ENCODE data around the gene EAPP.
"Not testable (repeated sequence)": the region's sequence is repeated elsewhere in the genome, so short reads cannot be mapped to it uniquely, and the experiment has no call there.

The EAPP gene

DNA sequence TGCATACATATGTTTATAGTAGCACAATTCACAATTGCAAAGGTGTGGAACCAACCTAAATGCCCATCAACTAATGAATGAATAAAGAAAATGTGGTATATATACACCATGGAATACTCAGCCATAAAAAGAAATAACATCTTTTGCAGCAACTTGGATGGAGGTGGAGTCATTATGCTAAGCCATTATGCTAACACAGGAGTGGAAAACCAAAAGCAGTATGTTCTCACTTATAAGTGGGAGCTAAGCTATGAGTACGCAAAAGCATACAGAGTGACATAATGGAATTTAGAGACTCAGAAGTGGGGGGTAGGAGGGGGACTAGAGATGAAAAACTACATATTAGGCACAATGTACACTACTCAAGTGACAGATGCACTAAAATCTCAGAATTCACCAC lies 61.2 kb downstream of the EAPP start:
- no peak for DNase-seq

DNA sequence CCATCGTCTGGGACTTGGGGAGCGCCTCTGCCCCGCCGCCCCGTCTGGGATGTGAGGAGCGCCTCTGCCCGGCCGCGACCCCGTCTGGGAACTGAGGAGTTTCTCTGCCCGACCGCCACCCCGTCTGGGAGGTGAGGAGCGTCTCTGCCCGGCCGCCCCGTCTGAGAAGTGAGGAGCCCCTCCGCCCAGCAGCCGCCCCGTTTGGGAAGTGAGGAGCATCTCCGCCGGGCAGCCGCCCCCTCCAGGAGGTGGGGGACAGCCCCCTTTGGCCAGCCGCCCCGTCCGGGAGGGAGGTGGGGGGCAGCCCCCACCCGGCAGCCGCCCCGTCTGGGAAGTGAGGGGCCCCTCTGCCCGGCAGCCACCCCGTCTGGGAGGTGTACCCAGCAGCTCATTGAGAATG lies 63.5 kb downstream of the EAPP start:
- not testable (repeated sequence) for DNase-seq

DNA sequence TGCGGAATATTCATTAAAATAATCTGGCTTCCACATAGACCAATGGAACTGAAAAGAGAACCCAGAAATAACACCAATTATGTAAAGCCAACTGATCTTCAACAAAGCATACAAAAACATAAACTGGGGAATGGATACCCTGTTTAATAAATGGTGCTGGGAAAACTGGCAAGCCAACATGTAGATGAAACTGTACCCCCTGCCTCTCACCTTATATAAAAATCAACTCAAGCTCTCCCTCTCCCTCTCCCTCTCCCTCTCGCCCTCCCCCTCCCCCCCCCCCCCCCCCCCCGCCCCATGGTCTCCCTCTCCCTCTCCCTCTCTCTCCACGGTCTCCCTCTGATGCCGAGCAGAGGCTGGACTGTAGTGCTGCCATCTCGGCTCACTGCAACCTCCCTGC lies 64.3 kb downstream of the EAPP start:
- no peak for DNase-seq

DNA sequence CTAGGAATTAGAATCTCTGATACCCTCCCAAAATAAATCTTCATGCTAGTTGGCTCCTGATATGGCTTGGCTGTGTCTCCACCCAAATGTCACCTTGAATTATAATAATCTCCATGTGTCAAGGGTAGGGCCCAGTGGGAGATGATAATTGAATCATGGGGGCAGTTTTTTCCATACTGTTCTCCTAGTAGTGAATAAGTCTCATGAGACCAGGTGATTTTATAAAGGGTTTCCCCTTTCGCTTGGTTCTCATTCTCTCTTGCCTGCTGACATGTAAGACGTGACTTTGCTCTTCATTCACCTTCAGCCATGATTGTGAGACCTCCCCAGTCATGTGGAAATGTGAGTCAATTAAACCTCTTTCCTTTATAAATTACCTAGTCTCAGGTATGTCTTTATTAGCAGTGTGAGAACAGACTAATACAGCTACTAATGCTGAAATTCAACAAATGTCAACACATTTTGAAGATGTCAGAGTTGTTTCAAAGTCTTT lies 65.3 kb downstream of the EAPP start:
- no peak for DNase-seq

DNA sequence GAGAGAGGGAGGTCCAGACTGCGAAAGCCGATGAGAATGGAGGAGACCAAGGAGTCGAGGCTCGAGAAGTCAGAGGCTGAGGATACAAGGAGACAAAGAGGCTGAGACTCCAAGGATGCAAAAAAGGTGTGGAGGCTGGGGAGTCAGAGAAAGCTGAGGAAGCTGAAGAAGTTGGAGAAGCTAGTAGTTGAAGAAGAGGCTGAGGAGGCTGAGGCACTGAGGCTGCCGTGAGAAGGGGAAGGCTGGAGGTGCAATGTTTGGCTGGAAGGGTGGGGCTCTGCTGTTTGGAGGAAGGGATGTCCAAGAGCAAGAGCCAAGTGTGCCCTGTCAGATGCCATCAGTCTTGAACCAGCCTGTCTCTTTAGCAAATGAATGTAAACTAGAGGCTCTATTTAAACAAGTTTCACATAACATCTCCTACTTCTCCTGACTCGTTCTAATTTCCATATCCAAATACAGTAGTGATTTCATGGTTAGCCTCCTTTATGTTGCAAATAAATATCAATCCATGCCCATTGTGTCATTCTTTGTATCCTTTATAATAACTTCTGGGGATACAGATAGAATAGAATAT lies 66.7 kb downstream of the EAPP start:
- DNase-seq: no peak

DNA sequence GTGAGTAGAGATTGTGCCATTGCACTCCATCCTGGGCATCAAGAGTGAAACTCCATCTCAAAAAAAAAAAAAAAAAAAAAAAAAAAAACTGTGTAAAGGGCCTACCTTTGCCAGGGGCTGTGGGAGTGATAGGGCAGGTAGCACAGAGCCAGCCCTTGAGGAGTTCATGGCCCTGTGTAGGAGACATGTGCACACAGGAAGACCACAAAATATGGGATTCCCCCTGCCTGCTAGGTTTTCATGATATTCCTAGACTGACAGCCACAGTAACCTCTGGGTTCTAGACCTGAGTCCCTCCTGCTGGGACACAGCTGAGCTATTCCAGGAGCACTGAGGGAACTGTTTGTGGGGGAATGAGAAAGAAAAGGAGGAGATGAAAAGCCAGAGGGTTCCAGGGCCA lies 69.2 kb downstream of the EAPP start:
- no peak for DNase-seq

DNA sequence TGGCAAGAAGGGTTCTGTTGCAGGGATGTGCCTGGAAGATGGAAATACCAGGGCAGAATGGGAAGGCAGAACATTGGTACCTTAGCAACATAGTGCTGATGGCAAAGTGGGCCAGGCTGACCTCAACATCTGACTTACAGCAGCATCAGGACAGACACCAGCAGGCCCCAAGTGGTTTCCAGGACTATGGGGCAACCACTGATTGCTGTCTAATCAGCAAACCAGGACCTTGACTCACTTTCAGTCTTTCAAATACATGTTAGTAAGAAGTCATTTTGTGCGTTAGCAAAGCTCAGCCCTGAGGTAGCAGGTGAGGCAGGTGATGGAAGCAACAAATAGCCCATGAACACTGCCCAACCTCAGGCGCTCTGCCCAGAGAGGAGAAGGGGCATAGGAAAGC lies 72.8 kb downstream of the EAPP start:
- no peak for DNase-seq

Measured in NCI-H226 (cell line).